Measurements from ENCODE around the gene ROCK2. TPM values are rescaled to one million over a fixed set of nuclear protein-coding genes. Genes with fewer than 3 reads are reported as not detected.

Gene ROCK2
- total RNA-seq, 1 experiment from 2014 or later: 64.4 TPM

DNA sequence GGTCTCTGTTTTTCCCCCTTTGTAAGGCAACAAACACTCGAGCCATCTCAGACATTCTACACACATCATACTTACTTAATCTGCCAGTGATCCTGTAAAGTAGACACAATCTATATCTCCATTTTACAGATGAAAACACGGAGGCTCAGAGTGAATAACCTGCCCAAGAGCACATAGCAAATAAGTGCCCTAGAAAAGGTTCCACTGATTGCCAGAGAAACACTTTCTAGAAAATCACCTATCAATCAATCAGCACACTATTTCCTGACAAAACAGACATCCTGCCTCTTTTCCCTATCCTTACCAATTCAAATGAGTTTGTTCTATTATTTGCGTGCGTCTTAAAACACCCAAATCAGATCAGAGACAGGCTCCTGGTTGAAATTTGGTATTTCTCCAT lies 165.2 kb downstream of the ROCK2 start:
- Mint-ChIP-seq H3K36me3 (ENCODE audit: insufficient read depth, unreplicated experiment) (peaks cover 32% of the 10 kb centered on the region), H3K27ac (ENCODE audit: unreplicated experiment) (no peak overlapping the region), H3K4me1 (ENCODE audit: low read depth, unreplicated experiment) (no peaks in the 10 kb centered on the region), H3K4me3 (ENCODE audit: unreplicated experiment) (no peak overlapping the region), H3K9me3 (ENCODE audit: unreplicated experiment) (no peaks in the 10 kb centered on the region), H3K27me3 (ENCODE audit: insufficient read depth, unreplicated experiment) (no peaks in the 10 kb centered on the region)
- H3K4me3 ChIP-seq (ENCODE audit: low read depth, low read length): no peak overlapping the region
- BruUV-seq (replicated peaks): no TSS peak
- no peaks in the 10 kb centered on the region for H3K9me3 ChIP-seq
- no peak for DNase-seq
- TF ChIP-seq, protein P1, sequence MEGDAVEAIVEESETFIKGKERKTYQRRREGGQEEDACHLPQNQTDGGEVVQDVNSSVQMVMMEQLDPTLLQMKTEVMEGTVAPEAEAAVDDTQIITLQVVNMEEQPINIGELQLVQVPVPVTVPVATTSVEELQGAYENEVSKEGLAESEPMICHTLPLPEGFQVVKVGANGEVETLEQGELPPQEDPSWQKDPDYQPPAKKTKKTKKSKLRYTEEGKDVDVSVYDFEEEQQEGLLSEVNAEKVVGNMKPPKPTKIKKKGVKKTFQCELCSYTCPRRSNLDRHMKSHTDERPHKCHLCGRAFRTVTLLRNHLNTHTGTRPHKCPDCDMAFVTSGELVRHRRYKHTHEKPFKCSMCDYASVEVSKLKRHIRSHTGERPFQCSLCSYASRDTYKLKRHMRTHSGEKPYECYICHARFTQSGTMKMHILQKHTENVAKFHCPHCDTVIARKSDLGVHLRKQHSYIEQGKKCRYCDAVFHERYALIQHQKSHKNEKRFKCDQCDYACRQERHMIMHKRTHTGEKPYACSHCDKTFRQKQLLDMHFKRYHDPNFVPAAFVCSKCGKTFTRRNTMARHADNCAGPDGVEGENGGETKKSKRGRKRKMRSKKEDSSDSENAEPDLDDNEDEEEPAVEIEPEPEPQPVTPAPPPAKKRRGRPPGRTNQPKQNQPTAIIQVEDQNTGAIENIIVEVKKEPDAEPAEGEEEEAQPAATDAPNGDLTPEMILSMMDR (IDR thresholded peaks at IDR 0.05; ENCODE audit: insufficient read depth in 1 of 2, low read depth in 1 of 2, low read length in 1 of 2, severe bottlenecking in 1 of 2, unreplicated experiment in 1 of 2): no peak
- H3K36me3 ChIP-seq (ENCODE audit: control insufficient read depth, insufficient read depth, low read length): no peaks in the 10 kb centered on the region; the same call in 1 of the 2 replicates
- intact Hi-C loops (cut with micrococcal nuclease; ENCODE audit: unreplicated experiment): loop anchor here (5.0 kb wide), 1 partner anchor 47 kb away; a partner anchor contains a TSS
- ChIA-PET CTCF (no interaction called here), POLR2A (no interaction called here)
- no peaks in the 10 kb centered on the region for H3K4me1 ChIP-seq
- H3K27me3 ChIP-seq (replicated peaks; ENCODE audit: control insufficient read depth, insufficient read depth, low read length): no peaks in the 10 kb centered on the region

DNA sequence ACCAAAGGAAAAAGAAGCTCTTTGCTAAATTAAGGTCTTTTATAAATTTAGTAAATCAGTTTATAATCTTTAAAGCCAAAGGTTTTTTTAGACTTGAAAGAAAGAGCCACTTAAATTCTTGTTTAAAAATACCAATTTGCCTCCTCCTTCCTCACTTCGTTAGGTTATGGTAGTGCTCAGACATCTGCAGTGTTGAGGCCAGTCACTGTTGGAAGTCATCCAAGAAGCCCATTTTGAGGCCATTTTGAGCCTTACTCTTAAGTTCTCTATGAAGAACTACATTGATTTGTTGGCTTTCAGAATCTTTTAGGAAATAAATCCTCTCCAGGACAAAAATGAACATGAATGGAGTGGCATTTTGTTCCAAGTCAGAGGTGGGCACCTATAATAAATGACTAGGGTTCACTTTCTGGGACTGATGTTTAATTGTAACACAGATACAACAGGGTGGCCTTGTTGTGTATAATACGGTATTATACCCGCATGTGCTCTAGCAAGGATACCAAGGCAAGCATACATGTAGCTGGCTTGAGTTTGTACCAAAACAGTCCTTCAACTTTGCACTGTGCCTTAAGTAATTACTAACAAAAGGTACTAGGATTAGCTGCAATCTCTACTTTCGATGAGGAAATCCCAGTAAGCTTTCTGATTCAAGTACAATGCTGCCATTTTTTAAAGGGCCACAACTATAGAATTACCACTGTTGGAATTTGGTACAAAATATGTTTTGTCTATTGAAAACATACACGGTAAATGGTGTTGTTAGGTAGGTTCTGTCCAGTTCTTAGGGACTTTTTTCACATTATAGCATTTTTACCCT lies 166.4 kb downstream of the ROCK2 start:
- no peak for DNase-seq
- H3K36me3 Mint-ChIP-seq (ENCODE audit: insufficient read depth, unreplicated experiment): peaks cover 28% of the 10 kb centered on the region
- H3K27me3 Mint-ChIP-seq (ENCODE audit: insufficient read depth, unreplicated experiment): no peaks in the 10 kb centered on the region
- Histone ChIP-seq H3K4me3 (ENCODE audit: low read depth, low read length) (no peak overlapping the region), H3K36me3 (ENCODE audit: control insufficient read depth, insufficient read depth, low read length) (no peaks in the 10 kb centered on the region; the same call in 1 of the 2 replicates), H3K27me3 (replicated peaks; ENCODE audit: control insufficient read depth, insufficient read depth, low read length) (no peaks in the 10 kb centered on the region), H3K9me3 (no peaks in the 10 kb centered on the region), H3K4me1 (no peaks in the 10 kb centered on the region)
- H3K27ac Mint-ChIP-seq (ENCODE audit: unreplicated experiment): no peak overlapping the region
- POLR2A ChIA-PET: interaction anchor here (0.7 kb wide), 1 partner anchor 45 kb away, joined by 4 read pairs; a partner anchor contains a TSS
- H3K4me1 Mint-ChIP-seq (ENCODE audit: low read depth, unreplicated experiment): no peaks in the 10 kb centered on the region
- H3K9me3 Mint-ChIP-seq (ENCODE audit: unreplicated experiment): no peaks in the 10 kb centered on the region
- H3K4me3 Mint-ChIP-seq (ENCODE audit: unreplicated experiment): no peak overlapping the region
- CTCF ChIA-PET: no interaction called here
- intact Hi-C loops (cut with micrococcal nuclease; ENCODE audit: unreplicated experiment): loop anchor here (5.0 kb wide), 1 partner anchor 46 kb away; a partner anchor contains a TSS
- TF ChIP-seq, protein P1 (IDR thresholded peaks at IDR 0.05; ENCODE audit: insufficient read depth in 1 of 2, low read depth in 1 of 2, low read length in 1 of 2, severe bottlenecking in 1 of 2, unreplicated experiment in 1 of 2): no peak
- TSS peak; percentile 14 for BruUV-seq (replicated peaks)

DNA sequence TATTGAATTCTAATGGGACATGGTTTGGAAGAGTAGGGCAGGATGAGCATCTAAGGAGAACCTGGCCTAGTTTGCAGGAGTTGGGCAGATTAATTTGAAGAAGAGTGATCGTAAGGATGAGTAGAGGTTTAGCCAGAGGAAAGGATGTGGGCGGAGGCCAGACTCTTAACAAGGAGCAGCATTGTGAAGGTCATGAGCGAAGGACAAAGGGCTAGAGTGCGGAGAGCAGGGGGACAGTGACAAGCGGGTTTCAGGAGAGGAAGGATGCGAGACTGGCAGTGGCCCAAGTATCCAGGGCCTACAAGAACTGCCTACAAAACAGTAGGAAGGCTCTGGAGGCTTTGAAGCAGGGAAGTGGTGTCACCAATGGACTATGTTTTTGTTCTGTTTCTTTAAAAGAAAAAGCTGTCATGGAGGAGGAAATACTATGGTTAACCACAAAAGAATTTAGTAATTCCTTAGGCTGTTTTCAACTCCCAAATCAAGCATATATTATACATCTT lies 169.1 kb downstream of the ROCK2 start:
- no peak overlapping the region for H3K4me3 Mint-ChIP-seq (ENCODE audit: unreplicated experiment)
- POLR2A ChIA-PET: no interaction called here
- Histone ChIP-seq H3K36me3 (ENCODE audit: control insufficient read depth, insufficient read depth, low read length) (no peaks in the 10 kb centered on the region; the same call in 1 of the 2 replicates), H3K9me3 (no peaks in the 10 kb centered on the region), H3K4me3 (ENCODE audit: low read depth, low read length) (no peak overlapping the region), H3K27me3 (replicated peaks; ENCODE audit: control insufficient read depth, insufficient read depth, low read length) (no peaks in the 10 kb centered on the region), H3K4me1 (no peaks in the 10 kb centered on the region)
- no peaks in the 10 kb centered on the region for H3K9me3 Mint-ChIP-seq (ENCODE audit: unreplicated experiment)
- TF ChIP-seq, protein P1 (IDR thresholded peaks at IDR 0.05; ENCODE audit: insufficient read depth in 1 of 2, low read depth in 1 of 2, low read length in 1 of 2, severe bottlenecking in 1 of 2, unreplicated experiment in 1 of 2): no peak
- peaks cover 19% of the 10 kb centered on the region for H3K36me3 Mint-ChIP-seq (ENCODE audit: insufficient read depth, unreplicated experiment)
- no peaks in the 10 kb centered on the region for H3K4me1 Mint-ChIP-seq (ENCODE audit: low read depth, unreplicated experiment)
- CTCF ChIA-PET: interaction anchor here (0.7 kb wide), 1 partner anchor 43 kb away, joined by 4 read pairs; a partner anchor contains a TSS
- BruUV-seq (replicated peaks): no TSS peak
- H3K27ac Mint-ChIP-seq (ENCODE audit: unreplicated experiment): no peak overlapping the region
- H3K27me3 Mint-ChIP-seq (ENCODE audit: insufficient read depth, unreplicated experiment): no peaks in the 10 kb centered on the region
- intact Hi-C loops (cut with micrococcal nuclease; ENCODE audit: unreplicated experiment): loop anchor here (5.0 kb wide), 1 partner anchor 43 kb away; a partner anchor contains a TSS
- no peak for DNase-seq
